NCI-H1417 treated with DMSO at 0.1 percent for 48 hours (cell line): ENCODE measurements around the gene NPAS3.

Experiments used
- DNase-seq: peaks from one replicate; lab custom pipeline; 2025; lab: John Stamatoyannopoulos, UW

Gene NPAS3

DNA sequence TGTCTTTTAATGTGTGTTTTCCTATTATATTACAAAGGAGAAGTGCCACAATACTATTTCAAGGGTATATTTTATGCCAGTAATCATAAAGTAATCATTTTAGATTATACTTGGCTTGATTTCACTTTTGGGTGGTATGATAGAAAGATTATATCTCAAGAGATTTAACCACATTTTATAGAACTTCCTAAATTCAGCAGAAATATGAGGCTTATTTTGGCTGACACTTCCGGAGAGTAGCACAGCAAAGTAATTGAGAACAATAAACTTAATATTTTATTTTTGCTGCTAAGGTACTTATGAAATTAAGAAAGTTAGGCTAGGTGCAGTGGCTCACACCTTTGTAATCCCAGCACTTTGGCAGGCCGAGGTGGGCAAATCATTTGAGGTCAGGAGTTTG lies 319.1 kb downstream of the NPAS3 start:
- no peak for DNase-seq

DNA sequence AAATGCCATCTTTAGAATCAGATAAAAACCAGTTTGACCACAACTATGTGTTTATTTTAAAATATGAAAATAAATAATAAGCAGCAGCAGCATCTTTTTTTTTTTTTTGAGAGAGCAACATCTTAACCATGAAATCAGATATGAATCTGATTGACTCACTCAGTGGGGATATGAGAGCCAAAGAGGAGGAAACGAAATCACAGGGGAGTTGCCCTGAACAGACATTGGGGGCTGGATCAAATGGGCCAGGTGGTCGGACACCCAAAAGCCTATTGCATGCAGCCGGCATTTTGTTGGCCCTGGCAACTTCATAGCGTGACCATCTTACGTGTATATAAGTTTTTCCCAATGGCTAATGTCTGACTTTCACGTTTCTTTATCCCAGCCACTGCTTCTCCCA lies 321.1 kb downstream of the NPAS3 start:
- DNase-seq = no peak

- DNase-seq = no peak
Observed at GRCh38 chr14:33271216-33271615, 332.5 kb downstream of the NPAS3 start.

- no peak for DNase-seq
Observed at GRCh38 chr14:33271891-33272290, 333.2 kb downstream of the NPAS3 start.

- DNase-seq = no peak
Observed at GRCh38 chr14:33273978-33274377, 335.3 kb downstream of the NPAS3 start.

- DNase-seq = no peak
Observed at GRCh38 chr14:33275879-33276278, 337.2 kb downstream of the NPAS3 start.

DNA sequence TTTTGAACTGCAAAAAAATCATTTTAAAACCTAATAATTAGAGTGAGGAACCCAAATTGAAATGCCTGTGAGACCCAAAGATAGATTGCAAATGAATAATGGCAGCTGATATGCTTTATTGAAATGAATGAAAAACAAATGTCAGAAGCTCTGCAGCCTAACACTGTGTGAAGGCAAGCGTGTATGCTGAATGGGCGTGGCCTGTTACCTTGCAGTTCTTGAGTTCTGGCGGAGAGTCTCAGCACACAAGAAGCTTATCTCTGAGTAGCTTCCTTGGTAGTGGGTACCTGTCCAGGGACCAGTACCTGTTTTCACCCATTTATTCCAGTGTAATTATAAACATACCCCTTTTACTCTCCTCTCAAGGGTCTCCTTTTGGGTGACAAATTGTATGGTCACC lies 341.2 kb downstream of the NPAS3 start:
- no peak for DNase-seq

- DNase-seq = no peak
Observed at GRCh38 chr14:33280646-33281045, 342.0 kb downstream of the NPAS3 start.

DNA sequence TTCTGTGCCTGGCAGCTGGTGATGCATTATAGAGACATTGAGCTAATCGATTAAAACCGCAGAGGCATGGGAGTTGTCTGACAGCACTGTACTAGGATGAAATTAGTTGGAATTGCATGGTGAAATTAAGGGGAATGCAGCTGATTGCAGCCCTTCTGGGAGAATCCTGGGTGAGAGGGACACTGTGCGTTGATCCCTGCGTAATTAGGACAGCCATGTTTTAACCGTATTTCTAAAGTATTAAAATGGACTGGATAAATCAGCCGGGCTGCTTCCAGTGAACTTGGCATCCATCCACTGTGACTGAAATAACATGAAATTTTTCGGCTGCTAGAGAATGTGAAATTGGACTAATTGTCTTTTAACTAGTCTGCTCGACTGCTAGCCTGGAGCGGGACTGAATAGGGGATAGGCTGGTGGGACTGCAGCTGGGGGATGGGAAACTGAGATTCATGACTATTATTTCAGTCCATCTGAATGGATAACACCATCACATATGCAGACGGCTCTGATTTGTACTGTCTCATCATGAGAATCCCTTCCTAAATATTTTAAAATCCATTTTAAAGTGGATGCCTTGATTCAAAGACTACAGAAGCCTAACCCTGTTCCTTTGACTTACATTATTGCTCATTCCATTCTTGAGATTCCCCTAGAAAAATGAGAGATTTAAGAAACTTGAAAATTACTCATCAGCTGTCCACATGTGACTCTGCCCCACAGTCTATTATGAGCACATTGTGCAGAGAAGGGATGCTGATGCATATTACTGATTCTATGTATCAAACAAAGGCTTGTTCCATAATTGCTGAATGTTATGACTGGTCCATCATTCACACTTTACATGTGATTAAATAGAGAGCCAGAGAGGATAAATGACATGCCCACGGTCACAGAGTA lies 343.9 kb downstream of the NPAS3 start:
- DNase-seq = no peak

GRCh38 chr14:33285902-33286700 lies 347.4 kb downstream of the NPAS3 start:
- no peak for DNase-seq

DNA sequence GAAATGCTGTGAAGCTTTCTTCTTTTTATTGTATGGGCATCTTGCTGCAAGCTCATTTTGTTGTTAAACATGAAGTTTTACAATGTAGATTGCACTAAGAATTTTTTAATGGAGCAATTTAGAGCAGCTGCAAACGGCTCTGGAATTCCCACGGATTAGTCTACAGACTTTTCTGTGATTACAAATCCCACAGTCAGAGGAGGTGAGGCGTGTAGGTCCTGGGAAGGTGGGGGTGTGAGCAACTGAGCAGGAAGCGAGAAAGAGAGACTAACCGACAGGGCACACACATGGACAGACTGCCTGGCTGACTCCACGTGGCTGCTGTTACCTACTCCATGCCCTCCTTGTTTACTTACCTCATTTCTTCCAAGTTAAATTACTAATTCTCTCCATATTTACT lies 348.5 kb downstream of the NPAS3 start:
- no peak for DNase-seq

GRCh38 chr14:33290641-33291040 lies 352.0 kb downstream of the NPAS3 start:
- no peak for DNase-seq

- DNase-seq = no peak
Observed at GRCh38 chr14:33291529-33292104, 352.9 kb downstream of the NPAS3 start.

GRCh38 chr14:33294419-33294818 lies 355.7 kb downstream of the NPAS3 start:
- no peak for DNase-seq

GRCh38 chr14:33297565-33297964 lies 358.9 kb downstream of the NPAS3 start:
- DNase-seq = no peak

GRCh38 chr14:33307691-33308251 lies 369.1 kb downstream of the NPAS3 start:
- no peak for DNase-seq

- DNase-seq = no peak
Observed at GRCh38 chr14:33309106-33309505, 370.4 kb downstream of the NPAS3 start.

- no peak for DNase-seq
Observed at GRCh38 chr14:33315217-33315616, 376.5 kb downstream of the NPAS3 start.

DNA sequence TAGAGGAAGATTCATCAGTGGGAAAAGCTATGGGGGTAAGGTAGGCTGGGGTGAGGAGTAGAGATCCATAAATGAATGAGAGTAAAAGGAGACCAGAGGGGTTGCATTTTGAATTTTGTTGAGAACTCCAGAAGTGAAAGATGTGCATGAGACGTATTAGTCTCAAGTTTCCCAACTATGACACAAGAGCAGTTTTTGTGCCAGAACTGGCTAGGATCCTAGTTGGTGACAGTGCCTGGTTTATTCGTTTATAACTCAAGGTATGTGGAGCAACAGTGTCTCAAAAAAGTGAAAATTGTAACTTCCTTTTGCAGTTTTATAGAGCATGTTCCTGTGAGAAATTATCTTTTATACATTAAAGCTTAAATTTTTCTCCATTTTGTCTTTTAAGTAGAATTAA lies 377.0 kb downstream of the NPAS3 start:
- DNase-seq = no peak

DNA sequence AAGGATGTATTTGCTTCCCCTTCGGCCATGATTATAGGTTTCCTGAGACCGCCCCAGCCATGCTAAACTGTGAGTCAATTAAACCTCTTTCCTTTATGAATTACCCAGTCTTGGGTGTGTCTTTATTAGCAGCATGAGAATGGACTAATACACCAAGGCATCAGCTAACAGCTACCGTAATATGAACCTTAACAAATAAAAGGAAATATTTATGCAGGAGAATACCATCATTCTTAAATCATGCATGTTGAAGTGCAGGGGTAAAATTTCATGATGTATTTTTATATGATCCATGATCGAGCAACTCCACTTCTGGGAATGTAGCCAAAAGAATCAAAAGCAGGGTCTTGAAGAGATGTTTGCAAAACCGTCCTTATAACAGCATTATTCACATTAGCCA lies 379.0 kb downstream of the NPAS3 start:
- DNase-seq = no peak

DNA sequence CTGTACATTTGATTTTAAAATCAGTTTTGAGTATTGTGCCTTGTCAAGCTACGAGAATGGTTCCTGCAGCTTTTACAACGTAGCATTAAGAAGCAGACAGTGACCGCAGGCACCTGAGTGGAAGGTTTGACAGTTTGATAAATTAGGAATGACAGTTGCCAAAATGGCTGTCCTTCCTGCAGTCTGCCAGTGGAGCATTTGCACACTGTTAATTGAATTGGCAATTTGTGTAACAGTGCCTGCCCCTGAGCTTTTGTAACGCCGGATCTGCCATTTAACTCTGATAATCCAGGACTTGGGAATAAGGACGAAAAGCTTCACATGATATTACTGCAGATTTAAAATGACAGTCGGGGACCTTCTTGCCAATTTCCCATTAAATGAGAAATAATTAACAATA lies 385.3 kb downstream of the NPAS3 start:
- DNase-seq = no peak

GRCh38 chr14:33331176-33331949 lies 392.7 kb downstream of the NPAS3 start:
- DNase-seq = no peak
